ENCODE data around the gene TKFC.

The TKFC gene

GRCh38 chr11:61325649-61326414, 7.2 kb upstream of the TKFC start:
- no peak for DNase-seq (ENCODE audit: low read depth in 2 of 2)

- DNase-seq (ENCODE audit: low read depth in 2 of 2): no peak
These were observed 5.4 kb upstream of the TKFC start for GRCh38 chr11:61327669-61328071.

GRCh38 chr11:61328351-61328750, 4.7 kb upstream of the TKFC start:
- DNase-seq (ENCODE audit: low read depth in 2 of 2): no peak

GRCh38 chr11:61329871-61330270, 3.2 kb upstream of the TKFC start:
- no peak for DNase-seq (ENCODE audit: low read depth in 2 of 2)

GRCh38 chr11:61331651-61332050, 1.4 kb upstream of the TKFC start:
- no peak for DNase-seq (ENCODE audit: low read depth in 2 of 2)

GRCh38 chr11:61332281-61332796, 689 bp upstream of the TKFC start:
- DNase-seq (ENCODE audit: low read depth in 2 of 2): no peak

- DNase-seq (ENCODE audit: low read depth in 2 of 2): no peak
These were observed 764 bp downstream of the TKFC start for GRCh38 chr11:61333550-61334433.

- no peak for DNase-seq (ENCODE audit: low read depth in 2 of 2)
These were observed 1.7 kb downstream of the TKFC start for GRCh38 chr11:61334434-61335354.

GRCh38 chr11:61335355-61335710, 2.3 kb downstream of the TKFC start:
- DNase-seq (ENCODE audit: low read depth in 2 of 2): no peak

- peak; percentile 57 to 59 for DNase-seq (ENCODE audit: low read depth in 2 of 2)
These were observed 3.3 kb downstream of the TKFC start for GRCh38 chr11:61336171-61336935.

GRCh38 chr11:61337706-61338470, 4.9 kb downstream of the TKFC start:
- DNase-seq (ENCODE audit: low read depth in 2 of 2): no peak

GRCh38 chr11:61338783-61339489, 5.9 kb downstream of the TKFC start:
- DNase-seq (ENCODE audit: low read depth in 2 of 2): no peak

GRCh38 chr11:61339490-61339878, 6.5 kb downstream of the TKFC start:
- no peak for DNase-seq (ENCODE audit: low read depth in 2 of 2)

- no peak for DNase-seq (ENCODE audit: low read depth in 2 of 2)
These were observed 8.0 kb downstream of the TKFC start for GRCh38 chr11:61340979-61341378.

GRCh38 chr11:61341706-61342105, 8.7 kb downstream of the TKFC start:
- DNase-seq (ENCODE audit: low read depth in 2 of 2): no peak

GRCh38 chr11:61342207-61342803, 9.3 kb downstream of the TKFC start:
- no peak for DNase-seq (ENCODE audit: low read depth in 2 of 2)

GRCh38 chr11:61343792-61344745, 11.0 kb downstream of the TKFC start:
- DNase-seq (ENCODE audit: low read depth in 2 of 2): no peak

- DNase-seq (ENCODE audit: low read depth in 2 of 2): no peak
These were observed 12.2 kb downstream of the TKFC start for GRCh38 chr11:61345170-61345610.

Measured in activated CD8-positive, alpha-beta memory T cell treated with anti-CD3 and anti-CD28 coated beads for 4 hours (primary cell).